Spleen (tissue), 7 donors: ENCODE data around the gene SLIT3.

Source experiments
- POLR2A ChIP-seq, 3 donors: fragments of 450-650 bp; IDR thresholded peaks; one replicate each; pipeline ENCODE4 v1.5.1; 2017; ENCODE audit warnings: antibody characterized with exemption in 3 of 3, mild to moderate bottlenecking in 1 of 3
- TF ChIP-seq, protein P1 (sequence below), 11 experiments: fragments of 200-600 bp in 7 of 11; fragments of 450-650 bp in 4 of 11; sonication (generic) in 4 of 11; IDR thresholded peaks in 8 of 11; conservative IDR thresholded peaks in 3 of 11; 1 replicate in 7 of 11; 2 replicates in 4 of 11; pipeline versions ENCODE4 v1.4.0 to v1.8.0; 2016 to 2021; ENCODE audit warnings: antibody characterized with exemption in 11 of 11, inconsistent platforms in 4 of 11, mild to moderate bottlenecking in 1 of 11
- donor health status: DM: no; HTN: no; CAD: no; lungs with moderate emphysema.
- donor health status: DM: no; HTN: no; CAD: no.
- donor health status: DM: no; HTN: no; CAD: no.

DNA sequence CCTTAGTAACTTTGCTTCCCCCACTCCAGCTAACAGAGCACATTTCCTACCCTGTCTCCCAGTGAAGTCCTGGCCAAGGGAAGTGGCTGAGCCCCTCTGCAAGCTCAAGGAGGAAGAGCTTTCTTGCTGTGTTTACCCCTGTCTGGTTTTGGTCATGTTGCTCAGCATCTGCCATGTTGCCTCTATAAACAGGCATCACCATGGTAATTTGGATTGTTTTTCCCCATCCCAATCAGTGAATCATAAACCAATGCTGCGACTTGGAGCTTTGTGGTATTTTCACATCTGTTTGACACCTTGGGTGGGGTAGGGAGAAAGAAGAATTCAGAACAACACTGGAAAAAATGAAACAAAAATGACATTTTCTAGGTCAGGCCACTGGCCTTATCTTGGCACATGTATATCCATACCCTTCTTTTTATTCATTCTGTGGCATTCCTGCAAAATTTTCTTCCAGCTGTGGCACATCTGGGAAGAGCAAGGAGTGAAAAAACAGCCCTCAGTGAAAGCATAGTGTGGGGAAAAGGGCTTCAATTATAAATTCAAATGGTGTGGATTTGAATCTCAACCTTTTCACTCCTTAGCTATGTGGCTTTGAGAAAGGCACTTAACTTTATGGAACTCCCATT, 42.5 kb downstream of the SLIT3 start:
- no peak for TF ChIP-seq POLR2A (IDR thresholded peaks at IDR 0.05)
- TF ChIP-seq, protein P1, sequence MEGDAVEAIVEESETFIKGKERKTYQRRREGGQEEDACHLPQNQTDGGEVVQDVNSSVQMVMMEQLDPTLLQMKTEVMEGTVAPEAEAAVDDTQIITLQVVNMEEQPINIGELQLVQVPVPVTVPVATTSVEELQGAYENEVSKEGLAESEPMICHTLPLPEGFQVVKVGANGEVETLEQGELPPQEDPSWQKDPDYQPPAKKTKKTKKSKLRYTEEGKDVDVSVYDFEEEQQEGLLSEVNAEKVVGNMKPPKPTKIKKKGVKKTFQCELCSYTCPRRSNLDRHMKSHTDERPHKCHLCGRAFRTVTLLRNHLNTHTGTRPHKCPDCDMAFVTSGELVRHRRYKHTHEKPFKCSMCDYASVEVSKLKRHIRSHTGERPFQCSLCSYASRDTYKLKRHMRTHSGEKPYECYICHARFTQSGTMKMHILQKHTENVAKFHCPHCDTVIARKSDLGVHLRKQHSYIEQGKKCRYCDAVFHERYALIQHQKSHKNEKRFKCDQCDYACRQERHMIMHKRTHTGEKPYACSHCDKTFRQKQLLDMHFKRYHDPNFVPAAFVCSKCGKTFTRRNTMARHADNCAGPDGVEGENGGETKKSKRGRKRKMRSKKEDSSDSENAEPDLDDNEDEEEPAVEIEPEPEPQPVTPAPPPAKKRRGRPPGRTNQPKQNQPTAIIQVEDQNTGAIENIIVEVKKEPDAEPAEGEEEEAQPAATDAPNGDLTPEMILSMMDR (IDR thresholded peaks at IDR 0.05 in 8 of 11, conservative IDR thresholded peaks at IDR 0.05 in 3 of 11), result no peak
